Mesendoderm (in vitro differentiated cells): ENCODE measurements around the gene SMYD1.
"Not testable (repeated sequence)": the region's sequence is repeated elsewhere in the genome, so short reads cannot be mapped to it uniquely, and the experiment has no call there.

Source experiments
- DNase-seq: peaks from one replicate; pipeline ENCODE4 v3.0.0; 2013
- H2AK5ac ChIP-seq: 2 replicates; pipeline ENCODE4 v1.6.1; 2013; ENCODE audit warnings: low read length, inconsistent platforms
- H2BK120ac ChIP-seq: 2 replicates; pipeline ENCODE4 v1.6.1; 2013; ENCODE audit warnings: low read depth, mild to moderate bottlenecking, low read length, moderate library complexity, mixed read lengths
- H2BK15ac ChIP-seq: replicated peaks from 2 replicates; pipeline ENCODE4 v1.6.1; 2013; ENCODE audit warnings: low read depth, mild to moderate bottlenecking, moderate library complexity
- H2BK5ac ChIP-seq: 2 replicates; pipeline ENCODE4 v1.6.1; 2013; ENCODE audit warnings: low read length, inconsistent platforms
- H3K18ac ChIP-seq: 2 replicates; pipeline ENCODE4 v1.6.1; 2013; ENCODE audit warnings: mild to moderate bottlenecking, low read length, mixed read lengths
- H3K23ac ChIP-seq: one replicate; pipeline ENCODE4 v1.6.1; 2013; ENCODE audit warnings: low read length
- H3K27ac ChIP-seq: 2 replicates; pipeline ENCODE4 v1.5.1; 2013; ENCODE audit warnings: low read depth, mild to moderate bottlenecking, inconsistent platforms, low read length, moderate library complexity
- H3K27me3 ChIP-seq: 2 replicates; pipeline ENCODE4 v1.6.1; 2013; ENCODE audit warnings: low read length, control low read depth, mild to moderate bottlenecking, inconsistent platforms; ENCODE audit not compliant: insufficient read depth, poor library complexity
- H3K36me3 ChIP-seq: 2 replicates; pipeline ENCODE4 v1.6.1; 2013; ENCODE audit warnings: low read length, inconsistent platforms; ENCODE audit not compliant: control insufficient read depth, insufficient read depth
- H3K4ac ChIP-seq: one replicate; pipeline ENCODE4 v1.6.1; 2013; ENCODE audit warnings: low read depth, mild to moderate bottlenecking, low read length, moderate library complexity
- H3K4me1 ChIP-seq: 2 replicates; pipeline ENCODE4 v1.6.1; 2013; ENCODE audit warnings: low read depth, low read length, inconsistent platforms; ENCODE audit not compliant: control insufficient read depth
- H3K4me2 ChIP-seq: 2 replicates; pipeline ENCODE4 v1.6.1; 2013; ENCODE audit warnings: low read length
- H3K4me3 ChIP-seq: 2 replicates; pipeline ENCODE4 v1.5.1; 2013; ENCODE audit warnings: mild to moderate bottlenecking, low read length
- H3K56ac ChIP-seq: one replicate; pipeline ENCODE4 v1.6.1; 2013; ENCODE audit warnings: low read length
- H3K79me1 ChIP-seq: 2 replicates; pipeline ENCODE4 v1.6.1; 2013; ENCODE audit warnings: low read length, inconsistent platforms
- H3K79me2 ChIP-seq: 2 replicates; pipeline ENCODE4 v1.6.1; 2013; ENCODE audit warnings: mild to moderate bottlenecking, low read length; ENCODE audit not compliant: control insufficient read depth, insufficient read depth
- H3K9ac ChIP-seq: 2 replicates; pipeline ENCODE4 v1.6.1; 2013; ENCODE audit warnings: low read length, inconsistent platforms
- H4K5ac ChIP-seq: one replicate; pipeline ENCODE4 v1.6.1; 2013; ENCODE audit warnings: low read length
- H4K8ac ChIP-seq: one replicate; pipeline ENCODE4 v1.6.1; 2013; ENCODE audit warnings: low read depth, mild to moderate bottlenecking, control low read depth, low read length, moderate library complexity
- WGBS: extraction: QIAGEN DNeasy Blood & Tissue Kit; methylation state at CpG from one replicate; pipeline ENCODE4 v1.1.7; 2013; ENCODE audit warnings: low lambda C conversion rate, missing lambda C conversion rate; ENCODE audit not compliant: insufficient coverage; ENCODE audit errors: extremely low coverage; 5-methylcytosine and 5-hydroxymethylcytosine counted together

The SMYD1 gene

DNA sequence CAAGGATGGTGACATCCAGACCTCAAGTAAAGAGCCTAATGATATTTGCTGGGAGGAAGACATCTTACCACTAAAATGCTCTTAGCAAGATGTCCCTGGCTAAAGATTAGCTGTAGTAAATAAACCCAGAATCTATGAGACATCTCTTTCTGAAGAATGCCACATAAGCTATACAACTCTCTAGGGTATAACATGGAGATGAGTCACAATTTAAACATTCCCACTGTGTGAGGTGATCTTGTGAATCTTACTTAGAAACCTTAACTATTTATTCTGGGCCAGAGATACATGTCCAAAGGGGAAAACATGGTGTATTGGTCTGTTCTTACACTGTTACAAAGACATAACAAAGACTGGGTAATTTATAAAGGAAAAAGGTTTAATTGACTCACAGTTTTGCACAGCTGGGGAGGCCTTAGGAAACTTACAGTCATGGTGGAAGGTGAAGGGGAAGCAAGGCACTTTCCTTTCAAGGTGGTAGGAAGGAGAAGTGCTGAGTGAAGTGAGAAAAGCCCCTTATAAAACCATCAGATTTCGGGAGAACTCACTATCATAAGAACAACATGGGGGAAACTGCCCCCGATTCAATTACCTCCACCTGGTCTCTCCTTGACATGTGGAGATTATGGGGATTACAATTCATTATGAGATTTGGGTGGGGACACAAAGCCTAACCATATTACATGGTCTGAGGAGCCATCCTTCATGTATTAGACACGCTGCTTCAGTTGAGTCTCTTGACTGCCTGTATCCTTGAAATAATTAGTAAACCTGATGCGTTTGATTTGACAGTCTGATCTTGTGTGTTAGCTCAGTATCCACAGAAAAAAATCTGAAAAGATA, 29.1 kb upstream of the SMYD1 start:
- Histone ChIP-seq H3K27me3 (no peaks in the 10 kb centered on the region), H3K36me3 (no peaks in the 10 kb centered on the region), H2BK120ac (no peak overlapping the region), H2BK15ac (no peak overlapping the region), H3K4ac (no peak overlapping the region), H3K9ac (no peak overlapping the region), H3K56ac (no peak overlapping the region), H4K5ac (no peak overlapping the region), H2AK5ac (no peak overlapping the region), H2BK5ac (no peak overlapping the region), H3K4me2 (no peak overlapping the region), H3K18ac (no peak overlapping the region), H3K4me3 (no peak overlapping the region), H3K4me1 (no peaks in the 10 kb centered on the region), H4K8ac (peak overlapping the region; percentile 65), H3K27ac (no peak overlapping the region), H3K23ac (no peak overlapping the region), H3K79me2 (no peaks in the 10 kb centered on the region), H3K79me1 (no peaks in the 10 kb centered on the region)
- no CpG with 5 or more reads among the region's 4 CpGs for WGBS
- peak; percentile 73 for DNase-seq

DNA sequence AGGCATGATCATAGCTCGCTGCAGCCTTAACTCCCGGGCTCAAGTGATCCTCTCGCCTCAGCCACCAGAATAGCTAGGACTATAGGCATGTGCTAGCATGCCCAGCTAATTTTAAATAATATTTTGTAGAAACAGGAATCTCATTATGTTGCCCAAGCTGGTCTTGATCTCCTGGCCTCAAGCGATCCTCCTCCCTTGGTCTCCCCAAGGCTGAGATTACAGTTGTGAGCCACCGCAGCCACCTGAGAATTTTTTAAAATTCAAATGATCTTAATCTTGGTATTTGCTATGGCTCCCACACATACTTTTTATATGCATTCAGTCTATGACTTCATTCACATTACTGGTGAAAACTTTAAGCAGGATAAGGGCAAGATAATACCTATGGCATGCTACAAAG, 25.1 kb upstream of the SMYD1 start:
- no peaks in the 10 kb centered on the region for H3K27me3 ChIP-seq
- no peak overlapping the region for H3K9ac ChIP-seq
- no peaks in the 10 kb centered on the region for H3K36me3 ChIP-seq
- H4K5ac ChIP-seq, result no peak overlapping the region
- no peak overlapping the region for H3K18ac ChIP-seq
- H3K56ac ChIP-seq, result no peak overlapping the region
- no peak overlapping the region for H2BK15ac ChIP-seq
- H3K23ac ChIP-seq, result no peak overlapping the region
- H3K79me2 ChIP-seq, result no peaks in the 10 kb centered on the region
- no peak overlapping the region for H2BK5ac ChIP-seq
- H3K79me1 ChIP-seq, result no peaks in the 10 kb centered on the region
- no peak overlapping the region for H2BK120ac ChIP-seq
- no peak overlapping the region for H3K27ac ChIP-seq
- H3K4me2 ChIP-seq, result no peak overlapping the region
- no CpG with 5 or more reads among the region's 5 CpGs for WGBS
- no peak overlapping the region for H3K4me3 ChIP-seq
- no peak overlapping the region for H3K4ac ChIP-seq
- H3K4me1 ChIP-seq, result no peaks in the 10 kb centered on the region
- H4K8ac ChIP-seq, result no peak overlapping the region
- no peak overlapping the region for H2AK5ac ChIP-seq
- DNase-seq, result no peak

DNA sequence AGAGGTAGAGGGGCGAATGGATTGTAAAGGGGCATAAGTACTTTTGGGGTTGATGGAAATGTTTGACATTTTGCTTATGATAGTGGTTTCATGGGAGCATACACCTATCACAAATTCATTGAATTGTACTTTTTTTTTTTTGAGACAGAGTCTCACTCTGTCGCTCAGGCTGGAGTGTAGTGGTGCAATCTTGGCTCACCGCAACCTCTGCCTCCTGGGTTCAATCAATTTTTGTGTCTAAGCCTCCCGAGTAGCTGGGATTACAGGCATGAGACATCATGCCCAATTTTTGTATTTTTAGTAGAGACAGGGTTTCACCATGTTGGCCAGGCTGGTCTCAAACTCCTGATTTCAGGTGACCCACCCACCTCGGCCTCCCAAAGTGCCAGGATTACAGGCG, 22.1 kb upstream of the SMYD1 start:
- not testable (repeated sequence) for H3K9ac ChIP-seq, H3K18ac ChIP-seq, H3K56ac ChIP-seq, H2BK5ac ChIP-seq, H2AK5ac ChIP-seq, H3K79me1 ChIP-seq, H3K79me2 ChIP-seq, H3K4me3 ChIP-seq, H3K4me2 ChIP-seq, DNase-seq, H3K36me3 ChIP-seq, H2BK15ac ChIP-seq, H3K4ac ChIP-seq, H3K23ac ChIP-seq, H4K8ac ChIP-seq, H3K27me3 ChIP-seq, H2BK120ac ChIP-seq, H4K5ac ChIP-seq, H3K4me1 ChIP-seq, H3K27ac ChIP-seq
- WGBS, result no CpG with 5 or more reads among the region's 6 CpGs

DNA sequence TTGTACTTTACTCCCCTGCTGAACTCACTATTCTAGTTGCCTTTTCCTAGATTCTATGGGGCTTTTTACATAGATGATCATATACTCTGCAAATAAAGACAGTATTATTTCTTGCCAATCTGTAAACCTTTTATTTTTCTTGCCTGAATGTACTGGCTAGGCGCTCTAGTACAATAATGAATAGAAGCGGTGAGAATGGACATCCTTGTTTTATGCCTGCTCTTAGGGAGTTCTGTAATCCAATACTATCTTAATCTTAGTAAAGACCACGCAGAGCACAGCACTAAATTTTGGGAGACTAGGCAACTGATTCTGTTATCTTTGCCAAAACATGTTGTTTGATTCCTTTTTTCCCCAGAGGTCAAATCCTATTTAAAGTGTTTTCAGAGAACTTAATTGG, 19.1 kb upstream of the SMYD1 start:
- Histone ChIP-seq H3K79me1 (no peaks in the 10 kb centered on the region), H4K5ac (no peak overlapping the region), H3K4me3 (no peak overlapping the region), H3K4me1 (peaks cover 2% of the 10 kb centered on the region), H2BK120ac (no peak overlapping the region), H3K23ac (no peak overlapping the region), H3K18ac (no peak overlapping the region), H2BK5ac (no peak overlapping the region), H3K79me2 (no peaks in the 10 kb centered on the region), H3K9ac (no peak overlapping the region), H2BK15ac (no peak overlapping the region), H4K8ac (no peak overlapping the region), H3K4me2 (no peak overlapping the region), H3K36me3 (no peaks in the 10 kb centered on the region), H3K4ac (no peak overlapping the region), H2AK5ac (no peak overlapping the region), H3K27me3 (no peaks in the 10 kb centered on the region), H3K27ac (no peak overlapping the region), H3K56ac (no peak overlapping the region)
- WGBS, result no CpG with 5 or more reads among the region's 3 CpGs
- no peak for DNase-seq

DNA sequence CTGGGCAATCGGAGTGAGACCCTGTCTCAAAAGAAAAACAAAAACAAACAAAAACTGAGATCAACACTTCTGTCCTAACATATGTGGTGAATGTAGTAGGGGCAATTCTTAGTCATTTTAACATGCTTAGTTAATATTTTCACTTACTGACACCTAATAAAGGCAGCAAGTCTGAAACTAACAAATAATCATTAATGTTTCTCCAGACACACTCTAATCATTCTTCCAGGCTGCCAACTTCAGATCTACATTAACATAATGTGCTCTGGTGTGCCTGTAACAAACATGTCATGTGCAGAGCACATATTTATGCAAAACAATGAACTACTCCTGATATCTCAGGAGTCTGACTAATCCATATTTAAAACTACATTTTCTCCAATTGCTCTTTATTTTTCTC, 18.0 kb upstream of the SMYD1 start:
- Histone ChIP-seq H3K18ac (no peak overlapping the region), H2BK15ac (no peak overlapping the region), H3K56ac (no peak overlapping the region), H2BK5ac (no peak overlapping the region), H3K4ac (no peak overlapping the region), H3K27ac (no peak overlapping the region), H2BK120ac (no peak overlapping the region), H2AK5ac (no peak overlapping the region), H3K79me2 (peaks cover 9% of the 10 kb centered on the region), H3K4me3 (no peak overlapping the region), H3K4me2 (no peak overlapping the region), H3K9ac (no peak overlapping the region), H3K79me1 (peaks cover 5% of the 10 kb centered on the region), H4K8ac (no peak overlapping the region), H4K5ac (no peak overlapping the region), H3K4me1 (peaks cover 6% of the 10 kb centered on the region), H3K36me3 (no peaks in the 10 kb centered on the region), H3K23ac (no peak overlapping the region), H3K27me3 (no peaks in the 10 kb centered on the region)
- DNase-seq, result no peak
- WGBS, result no CpG with 5 or more reads among the region's 1 CpG

DNA sequence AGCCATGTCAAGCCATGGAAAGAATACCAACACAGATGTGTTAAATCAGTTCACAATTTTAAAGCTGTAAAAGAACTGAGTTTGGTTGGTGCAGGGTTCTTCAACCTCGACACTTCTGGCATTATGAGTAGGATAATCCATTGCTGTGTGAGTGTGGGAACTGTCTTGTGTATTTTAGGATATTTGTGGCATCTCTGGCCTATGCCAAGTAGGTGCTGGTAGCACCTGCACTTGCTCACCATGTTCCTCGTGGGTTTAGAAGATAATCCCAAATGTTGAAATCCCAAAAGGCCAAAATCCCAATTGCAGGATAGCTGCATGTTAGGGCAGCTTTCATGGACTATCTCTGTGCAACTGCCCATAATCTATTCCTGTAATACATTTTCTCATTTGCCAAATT, 15.8 kb upstream of the SMYD1 start:
- no peak for DNase-seq
- peaks cover 6% of the 10 kb centered on the region for H3K4me1 ChIP-seq
- no peak overlapping the region for H2AK5ac ChIP-seq
- no peak overlapping the region for H3K4ac ChIP-seq
- H4K8ac ChIP-seq, result no peak overlapping the region
- no peak overlapping the region for H3K4me3 ChIP-seq
- WGBS, result no CpG with 5 or more reads among the region's 2 CpGs
- H3K4me2 ChIP-seq, result no peak overlapping the region
- no peaks in the 10 kb centered on the region for H3K36me3 ChIP-seq
- peaks cover 10% of the 10 kb centered on the region for H3K79me1 ChIP-seq
- H3K27me3 ChIP-seq, result no peaks in the 10 kb centered on the region
- no peak overlapping the region for H2BK120ac ChIP-seq
- H3K18ac ChIP-seq, result no peak overlapping the region
- H2BK15ac ChIP-seq, result no peak overlapping the region
- no peak overlapping the region for H4K5ac ChIP-seq
- H3K23ac ChIP-seq, result no peak overlapping the region
- H3K56ac ChIP-seq, result no peak overlapping the region
- no peak overlapping the region for H3K27ac ChIP-seq
- no peak overlapping the region for H3K9ac ChIP-seq
- no peak overlapping the region for H2BK5ac ChIP-seq
- peaks cover 16% of the 10 kb centered on the region for H3K79me2 ChIP-seq
